ENCODE measurements around the gene ZBTB46. TPM values are rescaled to one million over a fixed set of nuclear protein-coding genes. Genes with fewer than 3 reads are reported as not detected.

Gene ZBTB46
- total RNA-seq, 4 donors from 2014 or later = 1.2 to 6.7 (median 5.7) TPM

DNA sequence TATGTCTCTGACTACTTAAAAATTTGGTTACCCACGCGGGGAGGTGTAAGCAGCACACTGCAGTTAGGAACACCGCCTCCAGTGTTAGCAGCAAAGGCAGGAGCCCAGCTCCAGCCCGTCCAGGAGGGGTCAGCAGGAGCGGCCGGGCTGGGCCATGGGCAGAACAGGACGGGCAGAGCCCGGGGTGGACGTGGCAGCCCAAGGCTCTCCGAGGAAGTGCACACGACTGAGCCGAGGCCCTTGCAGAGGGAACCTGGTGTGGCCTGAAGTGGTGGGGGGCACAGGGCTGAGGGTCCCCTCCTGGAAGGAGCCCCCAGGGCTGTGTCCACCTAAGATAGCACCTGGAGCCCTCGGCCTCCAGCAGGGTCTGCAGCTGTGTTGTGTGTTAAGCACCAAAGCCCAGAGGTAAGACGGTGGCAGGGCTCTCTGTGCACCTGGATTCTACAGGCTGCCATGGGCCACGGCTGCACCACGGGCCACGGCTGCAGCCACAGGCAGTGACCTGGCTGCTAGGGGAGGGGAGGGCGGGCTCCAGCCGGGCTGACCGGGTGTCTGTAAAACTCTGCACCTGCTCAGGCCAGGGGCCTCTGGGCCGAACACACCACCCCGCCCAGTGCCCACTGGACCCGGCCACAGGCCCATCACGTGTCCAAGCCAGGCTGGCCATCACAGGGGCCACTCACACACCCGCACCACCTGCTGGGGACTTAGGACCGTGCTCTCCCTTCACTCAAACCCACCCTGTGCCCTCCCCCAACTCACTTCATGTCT lies 84.9 kb downstream of the ZBTB46 start:
- WGBS, 2 donors = 84 to 85% methylated on average over 17 to 26 of the region's 26 CpGs
- TF ChIP-seq CTCF (IDR thresholded peaks at IDR 0.05) = no peak
- no peak for TF ChIP-seq POLR2A (IDR thresholded peaks at IDR 0.05)
- DNase-seq (ENCODE audit: low spot score in 2 of 2) = no peak
- intact Hi-C loops (cut with DNase I; ENCODE audit: low total_unique reads) = no loop called here
- no peak overlapping the region for H3K4me3 ChIP-seq (ENCODE audit: low read depth, poor library complexity, severe bottlenecking)

DNA sequence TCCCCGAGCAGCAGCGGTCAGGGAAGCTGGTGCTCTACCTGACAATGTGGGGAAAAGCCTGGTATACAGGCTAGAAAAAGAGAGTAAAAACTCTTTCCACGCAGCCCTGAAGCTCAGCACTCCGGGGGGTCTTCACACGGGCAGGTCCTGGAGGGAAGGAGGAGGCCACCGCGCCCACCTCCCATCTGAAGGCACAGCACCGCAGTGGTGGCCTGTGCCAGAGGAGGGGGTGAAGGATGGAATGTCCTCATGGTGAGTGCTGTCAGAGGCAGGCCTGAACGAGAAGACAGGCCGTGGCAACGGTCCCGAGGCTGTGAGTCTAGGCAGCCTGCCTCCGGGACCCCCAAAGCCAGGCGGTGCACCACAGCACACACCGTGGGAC lies 85.6 kb downstream of the ZBTB46 start:
- TF ChIP-seq POLR2A (IDR thresholded peaks at IDR 0.05) = no peak
- no peak for TF ChIP-seq CTCF (IDR thresholded peaks at IDR 0.05)
- intact Hi-C loops (cut with DNase I; ENCODE audit: low total_unique reads) = no loop called here
- DNase-seq (ENCODE audit: low spot score in 2 of 2) = no peak

DNA sequence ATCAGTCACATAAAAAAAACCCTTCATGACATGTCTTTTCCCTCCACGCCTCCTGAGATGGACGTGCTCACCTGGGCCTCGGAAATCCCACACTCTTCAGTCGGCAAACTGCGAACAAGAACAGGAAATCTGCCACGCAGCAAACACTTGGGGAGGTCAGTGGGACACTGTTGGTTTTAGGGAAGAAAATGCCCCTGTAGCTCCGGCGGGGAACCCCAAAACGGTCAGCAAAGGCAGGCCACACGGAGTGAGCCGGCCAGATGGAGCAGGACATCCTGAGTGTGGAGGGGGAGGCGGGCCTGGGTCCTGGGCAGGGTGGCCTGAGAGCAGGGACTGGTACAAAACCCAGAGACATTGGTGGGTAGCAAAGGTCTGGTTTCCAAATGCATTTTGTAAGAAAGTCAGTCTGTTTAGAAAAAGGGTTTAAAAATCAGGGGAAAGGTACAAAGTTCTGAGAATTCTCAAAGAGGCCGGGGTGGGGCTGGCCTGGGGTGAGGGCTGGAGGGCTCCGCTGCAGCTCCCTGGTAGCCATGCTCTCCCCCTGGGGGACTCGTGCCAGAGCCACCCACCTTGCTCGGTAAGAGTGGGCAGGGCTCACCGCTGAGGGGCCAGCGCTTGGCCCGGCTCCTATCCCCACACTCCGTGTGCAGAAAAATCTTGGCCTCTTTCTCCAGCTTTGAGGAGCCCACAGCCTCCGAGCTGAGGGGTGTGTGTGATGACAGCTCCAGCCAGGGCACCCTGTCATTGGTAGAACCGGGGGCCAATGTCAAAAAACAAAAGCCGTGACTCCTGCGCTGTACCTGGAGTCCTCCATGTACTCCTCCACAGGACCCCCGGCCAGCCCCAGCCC lies 86.3 kb downstream of the ZBTB46 start:
- 72% methylated on average over 25 of the region's 25 CpGs for WGBS, 2 donors
- DNase-seq (ENCODE audit: low spot score in 2 of 2) = no peak
- intact Hi-C loops (cut with DNase I; ENCODE audit: low total_unique reads) = no loop called here
- TF ChIP-seq POLR2A (IDR thresholded peaks at IDR 0.05) (no peak), CTCF (IDR thresholded peaks at IDR 0.05) (no peak)
- no peak overlapping the region for H3K4me3 ChIP-seq (ENCODE audit: low read depth, poor library complexity, severe bottlenecking)

More for the DNA sequence above, 85.6 kb downstream of the ZBTB46 start:
- no peak overlapping the region for H3K4me3 ChIP-seq (ENCODE audit: low read depth, poor library complexity, severe bottlenecking)
- WGBS, 2 donors = 49 to 53% methylated on average over 12 to 15 of the region's 15 CpGs

- WGBS, 2 donors = 67 to 72% methylated on average over 4 of the region's 4 CpGs
- TF ChIP-seq POLR2A (IDR thresholded peaks at IDR 0.05) (no peak), CTCF (IDR thresholded peaks at IDR 0.05) (no peak)
- intact Hi-C loops (cut with DNase I; ENCODE audit: low total_unique reads) = no loop called here
- no peak for DNase-seq (ENCODE audit: low spot score in 2 of 2)
- no peak overlapping the region for H3K4me3 ChIP-seq (ENCODE audit: low read depth, poor library complexity, severe bottlenecking)
These were observed 86.9 kb downstream of the ZBTB46 start for GRCh38 chr20:63744158-63744557.

GRCh38 chr20:63743210-63743970 lies 87.7 kb downstream of the ZBTB46 start:
- TF ChIP-seq POLR2A (IDR thresholded peaks at IDR 0.05) (no peak), CTCF (IDR thresholded peaks at IDR 0.05) (no peak)
- intact Hi-C loops (cut with DNase I; ENCODE audit: low total_unique reads) = no loop called here
- WGBS, 2 donors = 82 to 86% methylated on average over 31 of the region's 31 CpGs
- H3K4me3 ChIP-seq (ENCODE audit: low read depth, poor library complexity, severe bottlenecking) = no peak overlapping the region
- DNase-seq (ENCODE audit: low spot score in 2 of 2) = no peak

Data from lower leg skin (tissue), 4 donors.